GM21529 (cell line): ENCODE data around the gene GIGYF1.
A peak's percentile ranks its signal among the peaks of the same experiment; 100 is the strongest.
"Not testable (repeated sequence)": the region's sequence is repeated elsewhere in the genome, so short reads cannot be mapped to it uniquely, and the experiment has no call there.

Experiments
- ATAC-seq: cut with Tn5 transposase; IDR thresholded peaks from one replicate; pipeline ENCODE4 v1.9.1; 2021; ENCODE audit not compliant: unreplicated experiment

The GIGYF1 gene, protein sequence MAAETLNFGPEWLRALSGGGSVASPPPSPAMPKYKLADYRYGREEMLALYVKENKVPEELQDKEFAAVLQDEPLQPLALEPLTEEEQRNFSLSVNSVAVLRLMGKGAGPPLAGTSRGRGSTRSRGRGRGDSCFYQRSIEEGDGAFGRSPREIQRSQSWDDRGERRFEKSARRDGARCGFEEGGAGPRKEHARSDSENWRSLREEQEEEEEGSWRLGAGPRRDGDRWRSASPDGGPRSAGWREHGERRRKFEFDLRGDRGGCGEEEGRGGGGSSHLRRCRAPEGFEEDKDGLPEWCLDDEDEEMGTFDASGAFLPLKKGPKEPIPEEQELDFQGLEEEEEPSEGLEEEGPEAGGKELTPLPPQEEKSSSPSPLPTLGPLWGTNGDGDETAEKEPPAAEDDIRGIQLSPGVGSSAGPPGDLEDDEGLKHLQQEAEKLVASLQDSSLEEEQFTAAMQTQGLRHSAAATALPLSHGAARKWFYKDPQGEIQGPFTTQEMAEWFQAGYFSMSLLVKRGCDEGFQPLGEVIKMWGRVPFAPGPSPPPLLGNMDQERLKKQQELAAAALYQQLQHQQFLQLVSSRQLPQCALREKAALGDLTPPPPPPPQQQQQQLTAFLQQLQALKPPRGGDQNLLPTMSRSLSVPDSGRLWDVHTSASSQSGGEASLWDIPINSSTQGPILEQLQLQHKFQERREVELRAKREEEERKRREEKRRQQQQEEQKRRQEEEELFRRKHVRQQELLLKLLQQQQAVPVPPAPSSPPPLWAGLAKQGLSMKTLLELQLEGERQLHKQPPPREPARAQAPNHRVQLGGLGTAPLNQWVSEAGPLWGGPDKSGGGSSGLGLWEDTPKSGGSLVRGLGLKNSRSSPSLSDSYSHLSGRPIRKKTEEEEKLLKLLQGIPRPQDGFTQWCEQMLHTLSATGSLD (N-terminal part only)

DNA sequence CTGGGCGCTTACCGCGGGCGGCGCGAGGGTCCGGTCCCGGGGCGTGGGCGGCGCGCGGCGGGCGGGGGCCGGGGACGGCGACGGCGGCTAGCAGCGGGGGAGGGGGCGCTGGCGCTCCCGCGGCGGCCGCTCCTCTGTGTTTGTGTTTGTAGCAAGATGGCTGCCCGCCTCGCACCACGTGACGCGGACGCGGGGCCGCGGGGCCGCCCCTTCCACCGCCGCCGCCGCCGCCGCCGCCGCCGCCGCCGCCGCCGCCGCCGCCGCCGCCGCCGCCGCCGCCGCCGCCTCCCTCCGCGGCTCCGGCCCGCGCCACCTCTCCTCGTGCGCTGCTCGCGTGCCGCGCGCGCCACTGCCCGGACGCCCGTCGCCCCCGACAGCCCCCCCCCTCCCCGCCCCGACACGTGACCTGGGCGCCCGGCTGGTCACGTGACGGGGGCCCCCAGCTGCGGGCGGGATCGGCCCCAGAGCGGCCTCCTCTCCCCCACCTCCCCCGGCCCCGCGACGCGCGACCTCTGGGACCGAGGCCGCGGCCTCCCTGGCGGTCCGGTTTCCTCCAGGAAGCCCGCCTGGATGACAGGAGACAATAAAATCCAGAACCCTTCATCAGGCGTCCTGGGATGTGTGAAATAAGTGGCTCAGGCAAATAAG, at the start of gene GIGYF1:
GIGYF1 (minus strand) TSS at position 153 of the 648 bp plus-strand sequence. CDS start 6,012 bp downstream, outside the sequence.
- ATAC-seq: peak; percentile 41

GRCh38 chr7:100739934-100740333, 45.9 kb upstream of the GIGYF1 start:
- ATAC-seq: no peak

DNA sequence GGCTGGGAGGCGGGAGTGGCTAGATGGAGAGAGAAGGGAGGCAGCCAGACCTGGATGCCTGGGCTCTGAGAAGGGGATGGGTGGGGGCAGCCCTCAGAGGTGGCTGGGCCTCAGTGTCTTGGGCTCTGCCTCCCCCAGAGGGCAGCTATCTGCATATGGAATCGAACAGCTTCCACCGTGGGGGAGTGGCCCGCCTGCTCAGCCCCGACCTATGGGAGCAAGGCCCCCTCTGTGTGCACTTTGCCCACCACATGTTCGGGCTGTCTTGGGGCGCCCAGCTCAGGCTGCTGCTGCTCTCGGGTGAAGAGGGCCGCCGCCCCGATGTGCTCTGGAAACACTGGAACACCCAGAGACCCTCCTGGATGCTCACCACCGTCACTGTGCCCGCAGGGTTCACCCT, 42.6 kb upstream of the GIGYF1 start:
- ATAC-seq: no peak

- no peak for ATAC-seq
These were observed 41.7 kb upstream of the GIGYF1 start for GRCh38 chr7:100735730-100736129.

DNA sequence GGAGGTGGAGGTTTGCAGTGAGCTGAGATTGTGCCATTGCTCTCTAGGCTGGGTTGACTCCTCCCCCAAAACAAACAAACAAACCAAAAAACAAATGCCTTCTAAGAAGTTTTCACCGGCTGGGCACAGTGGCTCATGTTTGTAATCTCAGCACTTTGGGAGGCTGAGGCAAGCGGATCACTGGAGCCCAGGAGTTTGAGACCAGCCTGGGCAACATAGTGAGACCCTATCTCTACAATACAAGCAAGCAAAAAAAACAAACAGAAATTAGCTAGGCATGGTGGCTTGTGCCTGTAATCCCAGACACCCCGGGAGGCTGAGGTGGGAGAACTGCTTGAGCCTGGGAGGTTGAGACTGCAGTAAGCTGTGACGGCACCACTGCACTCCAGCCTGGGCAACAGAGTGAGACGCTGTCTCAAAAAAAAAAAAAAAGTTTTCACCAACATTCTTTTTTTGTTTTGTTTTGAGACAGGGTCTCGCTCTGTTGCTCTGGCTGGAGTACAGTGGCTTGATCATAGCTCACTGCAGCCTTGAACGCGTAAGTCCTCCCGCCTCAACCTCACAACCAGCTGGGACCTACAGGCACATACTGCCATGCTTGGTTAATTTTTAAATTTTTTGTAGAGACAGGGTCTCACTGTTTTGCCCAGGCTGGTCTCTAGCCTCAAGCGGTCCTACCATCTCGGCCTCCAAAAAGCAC, 38.0 kb upstream of the GIGYF1 start:
- ATAC-seq: no peak

DNA sequence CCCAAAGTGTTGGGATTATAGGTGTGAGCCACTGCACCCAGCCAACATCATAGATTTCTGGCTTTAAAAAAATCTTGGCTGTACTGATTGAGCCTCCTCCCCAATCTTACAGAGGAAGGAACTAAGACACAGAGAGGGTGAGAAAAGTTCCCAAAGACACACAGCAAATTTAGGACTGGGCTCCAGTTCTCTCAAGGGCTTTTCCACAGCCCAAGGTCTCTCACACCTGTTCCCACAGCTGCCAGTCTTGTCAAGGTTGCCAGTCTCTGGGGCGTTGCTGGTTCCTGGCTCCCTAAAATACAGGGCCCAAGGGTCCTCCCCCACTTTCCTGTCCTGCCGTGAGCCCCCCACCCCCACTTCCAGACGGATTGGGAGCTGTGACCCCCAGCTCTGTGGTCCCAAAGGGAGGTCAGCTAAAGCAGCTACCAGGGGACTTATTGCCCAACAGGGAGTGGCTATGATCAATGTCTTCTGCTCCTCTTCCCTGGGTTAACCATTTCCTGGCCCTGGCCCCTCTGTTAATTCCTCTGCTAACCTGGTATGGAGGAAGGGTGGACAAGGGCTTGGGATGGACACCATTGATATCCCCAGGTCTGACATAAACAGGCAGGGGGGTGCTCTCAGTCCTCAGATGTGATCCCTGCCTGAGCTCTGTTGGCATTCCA, 36.2 kb upstream of the GIGYF1 start:
- ATAC-seq: no peak

DNA sequence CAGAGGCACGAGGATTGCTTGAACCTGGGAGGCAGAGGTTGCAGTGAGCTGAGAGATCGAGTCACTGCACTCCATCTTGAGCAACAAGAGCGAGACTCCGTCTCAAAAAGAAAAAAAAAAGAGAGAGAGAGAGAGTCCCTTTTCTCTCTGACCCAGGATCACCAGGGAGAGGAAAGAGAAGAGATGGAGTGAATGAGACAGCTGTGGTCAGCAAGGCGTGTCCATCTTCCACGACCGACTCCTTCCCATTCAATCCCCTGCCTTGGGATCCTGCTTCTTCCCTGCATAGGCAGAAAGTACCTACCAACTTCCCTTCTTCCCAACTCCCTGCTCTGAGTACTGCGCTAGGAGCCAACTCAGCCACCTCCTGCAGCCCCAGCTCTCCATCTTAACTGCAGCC, 34.1 kb upstream of the GIGYF1 start:
- no peak for ATAC-seq

DNA sequence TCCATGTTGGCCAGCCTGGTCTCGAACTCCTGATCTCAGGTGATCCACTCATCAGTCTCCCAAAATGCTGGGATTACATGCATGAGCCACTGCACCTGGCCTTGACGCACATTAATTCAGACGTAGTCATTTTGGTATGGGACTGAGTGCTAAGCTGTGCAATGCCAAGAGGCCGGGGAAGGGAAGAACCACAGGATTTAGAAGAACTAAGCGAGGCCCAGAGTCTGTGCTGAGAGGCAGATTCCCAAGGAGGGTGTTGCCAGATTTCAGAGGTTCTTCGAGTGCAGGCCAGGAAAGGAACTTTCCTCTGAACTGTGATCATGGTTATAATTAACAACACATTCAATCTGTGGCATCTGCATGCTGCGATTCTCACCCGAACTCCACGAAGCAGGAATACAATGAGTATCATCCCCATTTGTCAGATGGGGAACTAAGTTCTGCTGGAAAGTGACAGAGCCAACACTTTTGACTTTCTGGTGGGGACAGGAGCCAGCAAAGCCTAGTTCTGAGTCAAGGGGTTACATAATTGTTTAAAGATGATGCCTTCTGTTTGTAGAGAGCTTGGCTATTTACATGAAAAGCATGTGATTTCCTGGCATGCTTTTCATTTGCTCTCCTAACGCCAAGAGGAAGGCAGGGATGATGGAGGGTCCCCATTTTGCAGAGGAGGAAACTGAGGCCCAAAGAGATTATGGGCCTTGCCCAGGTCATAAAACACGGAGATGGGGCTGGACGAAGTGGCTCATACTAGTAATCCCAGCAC, 33.1 kb upstream of the GIGYF1 start:
- ATAC-seq: no peak

- ATAC-seq: not testable (repeated sequence)
These were observed 30.3 kb upstream of the GIGYF1 start for GRCh38 chr7:100724364-100724763.

GRCh38 chr7:100723732-100724275, 29.8 kb upstream of the GIGYF1 start:
- no peak for ATAC-seq

GRCh38 chr7:100722480-100723212, 28.6 kb upstream of the GIGYF1 start:
- ATAC-seq: no peak

- no peak for ATAC-seq
These were observed 27.4 kb upstream of the GIGYF1 start for GRCh38 chr7:100721505-100721812.

GRCh38 chr7:100720671-100721504, 26.8 kb upstream of the GIGYF1 start:
- ATAC-seq: no peak

GRCh38 chr7:100720279-100720670, 26.2 kb upstream of the GIGYF1 start, which contains the start of gene EPO:
Gene EPO (plus strand): TSS chr7:100720468. CDS start chr7:100720981, 513 bp downstream.
- no peak for ATAC-seq

DNA sequence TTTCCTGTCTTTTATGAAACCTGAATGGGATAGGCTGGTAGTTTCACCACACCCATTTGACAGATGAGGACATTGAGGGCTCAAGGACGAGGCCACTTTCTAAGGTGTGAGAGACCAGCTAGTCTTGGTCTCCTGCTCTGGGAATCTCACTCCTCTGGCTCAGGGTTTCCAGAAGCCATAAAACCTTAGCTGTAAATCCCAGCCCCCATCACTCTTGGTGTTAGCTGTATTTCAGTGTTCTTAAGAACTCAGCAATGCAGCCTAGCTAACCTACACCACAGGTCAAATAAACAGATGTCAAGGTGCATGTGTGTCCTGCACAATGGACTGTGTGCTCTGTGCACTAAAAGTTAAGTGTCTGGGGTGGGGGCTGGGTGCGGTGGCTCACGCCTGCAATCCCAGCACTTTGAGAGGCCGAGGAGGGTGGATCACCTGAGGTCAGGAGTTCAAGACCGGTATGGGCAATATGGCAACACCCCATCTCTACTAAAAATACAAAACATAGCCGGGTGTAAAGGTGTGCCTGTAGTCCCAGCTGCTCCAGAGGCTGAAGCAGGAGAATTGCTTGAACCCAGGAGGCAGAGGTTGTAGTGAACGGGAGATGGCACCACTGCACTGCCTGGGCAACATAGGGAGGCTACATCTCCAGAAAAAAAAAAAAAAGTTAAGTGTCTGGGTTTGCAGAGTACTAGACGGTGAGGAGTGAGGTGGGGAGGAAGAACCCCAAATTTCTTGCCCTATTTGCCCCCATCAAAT, 25.7 kb upstream of the GIGYF1 start:
- ATAC-seq: no peak

DNA sequence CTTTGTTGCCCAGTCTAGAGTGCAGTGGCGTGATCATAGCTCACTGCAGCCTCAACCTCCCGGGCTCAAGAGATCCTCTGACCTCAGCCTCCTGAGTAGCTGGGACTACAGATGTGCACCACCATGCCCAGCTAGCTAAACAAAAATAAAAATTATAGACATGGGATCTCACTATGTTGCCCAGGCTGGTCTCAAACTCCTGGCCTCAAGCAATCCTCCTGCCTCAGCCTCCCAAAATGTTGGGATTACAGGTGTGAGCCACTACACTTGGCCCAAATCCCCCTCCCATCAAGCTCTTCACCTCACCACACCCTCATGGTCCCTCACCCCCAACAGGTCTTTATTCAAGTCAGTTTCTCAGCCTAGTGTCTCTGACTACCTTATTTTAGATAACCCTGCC, 23.0 kb upstream of the GIGYF1 start:
- not testable (repeated sequence) for ATAC-seq

DNA sequence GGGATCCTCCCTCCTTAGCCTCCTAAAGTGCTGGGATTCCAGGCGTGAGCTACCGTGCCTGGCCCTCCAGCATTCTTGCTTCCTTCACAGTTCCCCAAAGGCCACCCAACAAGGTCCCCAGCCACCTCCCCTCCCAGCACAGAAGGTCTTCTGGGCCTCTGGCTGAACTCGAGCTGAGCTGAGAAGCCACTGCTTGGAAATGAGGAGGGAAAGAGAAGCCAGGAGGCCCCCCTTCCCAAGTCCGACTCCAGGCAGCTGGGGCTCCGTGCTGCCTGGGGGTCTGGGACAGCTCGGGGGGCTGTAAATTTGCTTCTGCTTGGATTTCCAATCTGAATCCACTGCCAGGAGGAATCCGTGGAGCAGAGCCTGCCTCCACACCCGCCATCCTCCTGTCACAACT, 20.7 kb upstream of the GIGYF1 start:
- ATAC-seq: no peak
